ENCODE results near the gene GSTA2. TPM values are rescaled to one million over a fixed set of nuclear protein-coding genes. Genes with fewer than 3 reads are reported as not detected.
"Not testable (repeated sequence)": the region's sequence is repeated elsewhere in the genome, so short reads cannot be mapped to it uniquely, and the experiment has no call there.

GSTA2 gene
- total RNA-seq, 1 donor from 2014 or later, result not detected

DNA sequence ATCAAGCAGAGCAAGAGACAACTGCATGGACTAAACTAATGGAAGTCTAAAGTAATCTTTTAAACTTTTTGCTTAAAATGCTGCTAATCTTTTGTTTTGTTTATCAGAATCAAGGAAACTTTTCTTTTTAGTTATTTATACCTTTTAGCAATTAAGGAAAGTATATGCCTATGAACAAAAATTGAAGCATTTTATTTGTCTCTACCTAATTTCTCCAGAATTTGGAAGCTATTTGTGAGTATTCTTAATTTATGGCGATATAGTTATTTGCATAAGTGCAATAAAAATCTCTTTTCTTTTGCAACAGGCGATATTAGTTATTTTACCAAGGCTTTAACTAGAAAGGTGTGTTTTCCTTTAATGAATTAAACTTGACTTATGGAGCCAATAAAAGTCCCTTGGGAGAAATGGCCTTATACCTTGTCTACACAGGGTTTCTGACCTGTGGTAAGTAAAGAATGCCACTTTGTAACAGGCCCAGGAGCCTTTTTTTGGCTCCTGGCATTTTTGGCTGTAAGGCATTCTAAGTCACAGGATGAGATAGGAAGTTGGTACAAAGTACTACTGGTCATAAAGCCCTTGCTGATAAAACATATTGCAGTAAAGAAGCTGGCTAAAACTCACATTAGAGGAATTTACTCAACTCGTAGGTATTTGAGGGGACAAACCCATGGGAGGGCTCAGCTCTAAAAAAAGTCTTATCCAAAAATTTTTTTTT, 55.2 kb downstream of the GSTA2 start:
- Mint-ChIP-seq H3K4me3 (no peak overlapping the region), H3K36me3 (ENCODE audit: low read depth) (no peaks in the 10 kb centered on the region), H3K27me3 (ENCODE audit: low read depth) (no peaks in the 10 kb centered on the region), H3K9me3 (peaks cover 8% of the 10 kb centered on the region), H3K27ac (ENCODE audit: unreplicated experiment) (no peak overlapping the region), H3K4me1 (no peaks in the 10 kb centered on the region)
- TF ChIP-seq, protein P1, sequence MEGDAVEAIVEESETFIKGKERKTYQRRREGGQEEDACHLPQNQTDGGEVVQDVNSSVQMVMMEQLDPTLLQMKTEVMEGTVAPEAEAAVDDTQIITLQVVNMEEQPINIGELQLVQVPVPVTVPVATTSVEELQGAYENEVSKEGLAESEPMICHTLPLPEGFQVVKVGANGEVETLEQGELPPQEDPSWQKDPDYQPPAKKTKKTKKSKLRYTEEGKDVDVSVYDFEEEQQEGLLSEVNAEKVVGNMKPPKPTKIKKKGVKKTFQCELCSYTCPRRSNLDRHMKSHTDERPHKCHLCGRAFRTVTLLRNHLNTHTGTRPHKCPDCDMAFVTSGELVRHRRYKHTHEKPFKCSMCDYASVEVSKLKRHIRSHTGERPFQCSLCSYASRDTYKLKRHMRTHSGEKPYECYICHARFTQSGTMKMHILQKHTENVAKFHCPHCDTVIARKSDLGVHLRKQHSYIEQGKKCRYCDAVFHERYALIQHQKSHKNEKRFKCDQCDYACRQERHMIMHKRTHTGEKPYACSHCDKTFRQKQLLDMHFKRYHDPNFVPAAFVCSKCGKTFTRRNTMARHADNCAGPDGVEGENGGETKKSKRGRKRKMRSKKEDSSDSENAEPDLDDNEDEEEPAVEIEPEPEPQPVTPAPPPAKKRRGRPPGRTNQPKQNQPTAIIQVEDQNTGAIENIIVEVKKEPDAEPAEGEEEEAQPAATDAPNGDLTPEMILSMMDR (conservative IDR thresholded peaks at IDR 0.05), result no peak
- DNase-seq (ENCODE audit: low read depth, low spot score), result no peak

DNA sequence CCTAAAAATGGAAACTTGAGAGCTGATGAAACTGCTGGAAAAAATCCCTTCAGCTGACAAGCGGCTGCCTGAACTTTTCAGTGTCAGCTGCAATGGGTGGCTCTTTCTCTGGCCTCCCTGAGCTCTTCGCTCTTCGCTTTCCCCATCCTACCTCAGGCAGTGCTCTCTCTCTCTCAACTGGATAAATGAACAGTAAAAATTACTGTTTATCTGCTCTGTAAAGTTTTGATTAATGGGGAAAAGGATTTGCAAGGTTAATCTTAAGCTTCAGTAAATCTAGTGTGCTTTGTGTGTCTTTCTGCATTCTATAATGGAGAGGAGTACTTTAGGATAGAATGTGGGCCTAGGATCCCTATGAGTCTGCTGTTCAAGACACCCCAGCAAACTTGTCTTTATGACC, 57.3 kb downstream of the GSTA2 start:
- Mint-ChIP-seq H3K4me1 (no peaks in the 10 kb centered on the region), H3K36me3 (ENCODE audit: low read depth) (no peaks in the 10 kb centered on the region), H3K4me3 (no peak overlapping the region), H3K9me3 (peaks cover 8% of the 10 kb centered on the region), H3K27ac (ENCODE audit: unreplicated experiment) (no peak overlapping the region), H3K27me3 (ENCODE audit: low read depth) (no peaks in the 10 kb centered on the region)
- TF ChIP-seq, protein P1 (conservative IDR thresholded peaks at IDR 0.05), result no peak
- DNase-seq (ENCODE audit: low read depth, low spot score), result no peak

DNA sequence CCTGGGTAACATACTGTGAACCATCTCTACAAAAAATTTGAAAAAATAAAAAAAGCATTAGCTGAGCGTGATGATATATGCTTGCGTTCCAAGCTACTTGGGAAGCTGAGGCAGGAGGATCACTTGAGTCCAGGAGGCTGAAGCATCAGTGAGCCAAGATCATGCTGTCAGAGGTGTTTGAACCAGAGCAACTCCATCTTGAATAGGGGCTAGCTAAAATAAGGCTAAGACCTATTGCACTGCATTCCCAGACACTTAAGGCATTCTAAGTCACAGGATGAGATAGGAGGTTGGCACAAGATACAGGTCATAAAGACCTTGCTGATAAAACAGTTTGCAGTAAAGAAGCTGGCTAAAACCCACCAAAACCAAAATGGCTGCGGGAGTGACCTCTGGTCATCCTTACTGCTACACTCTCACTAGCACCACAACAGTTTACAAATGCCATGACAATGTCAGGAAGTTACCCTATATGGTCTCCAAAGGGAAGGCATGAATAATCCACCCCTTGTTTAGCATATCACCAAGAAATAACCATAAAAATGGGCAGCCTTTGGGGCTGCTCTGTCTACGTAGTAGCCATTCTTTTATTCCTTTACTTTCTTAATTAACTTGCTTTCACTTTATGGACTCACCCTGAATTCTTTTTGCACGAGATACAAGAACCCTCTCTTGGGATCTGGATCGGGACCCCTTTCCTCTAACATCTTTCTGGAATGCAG, 58.3 kb downstream of the GSTA2 start:
- H3K27me3 Mint-ChIP-seq (ENCODE audit: low read depth); H3K4me1 Mint-ChIP-seq; H3K36me3 Mint-ChIP-seq (ENCODE audit: low read depth); H3K27ac Mint-ChIP-seq (ENCODE audit: unreplicated experiment); H3K4me3 Mint-ChIP-seq; H3K9me3 Mint-ChIP-seq; DNase-seq (ENCODE audit: low read depth, low spot score): not testable (repeated sequence)

DNA sequence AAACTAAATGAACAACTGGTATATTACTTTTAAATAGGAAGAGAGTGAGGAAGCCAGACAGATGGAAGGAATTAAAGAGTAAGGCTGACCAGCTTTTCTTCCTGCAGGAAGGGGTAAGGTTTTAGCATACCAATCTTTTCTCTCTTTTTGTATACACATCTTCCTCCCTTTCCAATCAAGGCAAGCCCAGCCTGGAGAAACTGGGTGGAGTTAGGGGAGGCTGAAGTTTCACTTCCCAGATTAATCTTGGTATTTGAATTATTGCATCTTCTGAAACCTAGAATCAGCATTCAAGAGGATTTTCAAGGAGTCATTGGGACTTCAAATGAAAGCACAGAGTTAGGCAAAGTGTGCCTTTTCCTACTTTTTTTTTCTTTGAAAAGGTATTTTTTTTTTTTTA, 59.2 kb downstream of the GSTA2 start:
- Mint-ChIP-seq H3K4me1 (no peaks in the 10 kb centered on the region), H3K27me3 (ENCODE audit: low read depth) (no peaks in the 10 kb centered on the region), H3K9me3 (peaks cover 8% of the 10 kb centered on the region), H3K27ac (ENCODE audit: unreplicated experiment) (no peak overlapping the region), H3K4me3 (no peak overlapping the region), H3K36me3 (ENCODE audit: low read depth) (no peaks in the 10 kb centered on the region)
- DNase-seq (ENCODE audit: low read depth, low spot score), result no peak
- TF ChIP-seq, protein P1 (conservative IDR thresholded peaks at IDR 0.05), result no peak

Other genes starting within 250 kb of the GSTA2 start
- 20.2 and 20.4 TPM in 2 replicates for gene TRAM2, start 186.4 kb downstream of the GSTA2 start, total RNA-seq
- gene TMEM14A, start 92.4 kb downstream of the GSTA2 start, total RNA-seq, result 25.0 and 27.8 TPM in 2 replicates
- gene GSTA1, start 40.3 kb upstream of the GSTA2 start, total RNA-seq, result not detected in 2 replicates
- not detected in 2 replicates for gene GSTA5, start 77.3 kb upstream of the GSTA2 start, total RNA-seq
- not detected in 2 replicates for gene GSTA3, start 146.2 kb upstream of the GSTA2 start, total RNA-seq
- gene GSTA4, start 231.8 kb upstream of the GSTA2 start, total RNA-seq, result 69.1 and 70.7 TPM in 2 replicates